Nephron progenitor cell (in vitro differentiated cells): ENCODE measurements around the gene KLHL10.

ENCODE experiments used
- DNase-seq: peaks from one replicate; pipeline ENCODE4 v3.0.0; 2021
- H3K27ac Mint-ChIP-seq: 2 replicates; pipeline ENCODE4 v1.8.0; 2021; ENCODE audit warnings: mild to moderate bottlenecking, moderate library complexity, mixed read lengths
- H3K27me3 Mint-ChIP-seq: 2 replicates; pipeline ENCODE4 v1.8.0; 2021; ENCODE audit warnings: mild to moderate bottlenecking, low read depth, mixed read lengths; ENCODE audit not compliant: poor library complexity
- H3K36me3 Mint-ChIP-seq: 2 replicates; pipeline ENCODE4 v1.8.0; 2021; ENCODE audit warnings: low read depth, mixed read lengths
- H3K4me1 Mint-ChIP-seq: 2 replicates; pipeline ENCODE4 v1.8.0; 2021; ENCODE audit warnings: mixed read lengths
- H3K4me3 Mint-ChIP-seq: 2 replicates; pipeline ENCODE4 v1.8.0; 2021; ENCODE audit warnings: mild to moderate bottlenecking, moderate library complexity, mixed read lengths
- H3K9me3 Mint-ChIP-seq: 2 replicates; pipeline ENCODE4 v1.8.0; 2021; ENCODE audit warnings: mild to moderate bottlenecking, moderate library complexity, mixed read lengths
- CTCF ChIP-seq: fragments of 200-600 bp; sonication (generic); IDR thresholded peaks from 2 replicates; pipeline ENCODE4 v1.5.0; 2021; ENCODE audit warnings: antibody characterized with exemption

Gene KLHL10

GRCh38 chr17:41894791-41895331 lies 57.2 kb downstream of the KLHL10 start:
- peaks cover 73% of the 10 kb centered on the region for H3K36me3 Mint-ChIP-seq

GRCh38 chr17:41895617-41896016 lies 58.0 kb downstream of the KLHL10 start:
- Mint-ChIP-seq H3K27me3 (no peaks in the 10 kb centered on the region), H3K27ac (peak overlapping the region; percentile 97), H3K36me3 (peaks cover 74% of the 10 kb centered on the region)

More at GRCh38 chr17:41894791-41895331, 57.2 kb downstream of the KLHL10 start:
- no peaks in the 10 kb centered on the region for H3K9me3 Mint-ChIP-seq
- peaks cover 21% of the 10 kb centered on the region for H3K4me1 Mint-ChIP-seq
- DNase-seq = no peak
- H3K4me3 Mint-ChIP-seq = no peak overlapping the region
- no peak for TF ChIP-seq CTCF
- peak overlapping the region; percentile 97 for H3K27ac Mint-ChIP-seq
- no peaks in the 10 kb centered on the region for H3K27me3 Mint-ChIP-seq

GRCh38 chr17:41896726-41897125 lies 59.1 kb downstream of the KLHL10 start:
- Mint-ChIP-seq H3K27ac (no peak overlapping the region), H3K9me3 (no peaks in the 10 kb centered on the region), H3K4me3 (no peak overlapping the region)

More at GRCh38 chr17:41895617-41896016, 58.0 kb downstream of the KLHL10 start:
- DNase-seq = no peak
- Mint-ChIP-seq H3K4me3 (no peak overlapping the region), H3K9me3 (no peaks in the 10 kb centered on the region), H3K4me1 (peaks cover 21% of the 10 kb centered on the region)
- no peak for TF ChIP-seq CTCF

More at GRCh38 chr17:41896726-41897125, 59.1 kb downstream of the KLHL10 start:
- TF ChIP-seq CTCF = no peak
- peaks cover 21% of the 10 kb centered on the region for H3K4me1 Mint-ChIP-seq
- no peak for DNase-seq
- H3K27me3 Mint-ChIP-seq = no peaks in the 10 kb centered on the region
- peaks cover 80% of the 10 kb centered on the region for H3K36me3 Mint-ChIP-seq
